ENCODE results near the gene MTMR3.

- TF ChIP-seq, protein P1, sequence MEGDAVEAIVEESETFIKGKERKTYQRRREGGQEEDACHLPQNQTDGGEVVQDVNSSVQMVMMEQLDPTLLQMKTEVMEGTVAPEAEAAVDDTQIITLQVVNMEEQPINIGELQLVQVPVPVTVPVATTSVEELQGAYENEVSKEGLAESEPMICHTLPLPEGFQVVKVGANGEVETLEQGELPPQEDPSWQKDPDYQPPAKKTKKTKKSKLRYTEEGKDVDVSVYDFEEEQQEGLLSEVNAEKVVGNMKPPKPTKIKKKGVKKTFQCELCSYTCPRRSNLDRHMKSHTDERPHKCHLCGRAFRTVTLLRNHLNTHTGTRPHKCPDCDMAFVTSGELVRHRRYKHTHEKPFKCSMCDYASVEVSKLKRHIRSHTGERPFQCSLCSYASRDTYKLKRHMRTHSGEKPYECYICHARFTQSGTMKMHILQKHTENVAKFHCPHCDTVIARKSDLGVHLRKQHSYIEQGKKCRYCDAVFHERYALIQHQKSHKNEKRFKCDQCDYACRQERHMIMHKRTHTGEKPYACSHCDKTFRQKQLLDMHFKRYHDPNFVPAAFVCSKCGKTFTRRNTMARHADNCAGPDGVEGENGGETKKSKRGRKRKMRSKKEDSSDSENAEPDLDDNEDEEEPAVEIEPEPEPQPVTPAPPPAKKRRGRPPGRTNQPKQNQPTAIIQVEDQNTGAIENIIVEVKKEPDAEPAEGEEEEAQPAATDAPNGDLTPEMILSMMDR (IDR thresholded peaks at IDR 0.05; ENCODE audit: low read length): no peak
- TF ChIP-seq EZH2phosphoT487 (IDR thresholded peaks at IDR 0.05; ENCODE audit: low read length) (no peak), EZH2 (optimal IDR thresholded peaks at IDR 0.05; ENCODE audit: low read depth, low read length) (no peak)
Observed at GRCh38 chr22:29997516-29997915, 114.5 kb downstream of the MTMR3 start.

All from MM.1S (cell line).